KOPT-K1 (cell line): ENCODE data around the gene RET.
A peak's percentile ranks its signal among the peaks of the same experiment; 100 is the strongest.
"Not testable (repeated sequence)": the region's sequence is repeated elsewhere in the genome, so short reads cannot be mapped to it uniquely, and the experiment has no call there.

Source experiments
- H3K27ac ChIP-seq: fragments of 200-600 bp; sonication (generic); 2 replicates; pipeline ENCODE4 v1.5.1; 2016; ENCODE audit warnings: antibody characterized with exemption, mild to moderate bottlenecking, low read depth, low read length; ENCODE audit not compliant: poor library complexity, severe bottlenecking
- H3K36me3 ChIP-seq: fragments of 200-600 bp; sonication (generic); 2 replicates; pipeline ENCODE4 v1.5.1; 2017; ENCODE audit warnings: antibody characterized with exemption, mild to moderate bottlenecking, low read length, moderate library complexity; ENCODE audit not compliant: insufficient read depth
- H3K9me3 ChIP-seq: fragments of 200-600 bp; sonication (generic); 2 replicates; pipeline ENCODE4 v1.5.1; 2017; ENCODE audit warnings: antibody characterized with exemption, low read length, mild to moderate bottlenecking; ENCODE audit not compliant: insufficient read depth, poor library complexity, severe bottlenecking

Gene RET

DNA sequence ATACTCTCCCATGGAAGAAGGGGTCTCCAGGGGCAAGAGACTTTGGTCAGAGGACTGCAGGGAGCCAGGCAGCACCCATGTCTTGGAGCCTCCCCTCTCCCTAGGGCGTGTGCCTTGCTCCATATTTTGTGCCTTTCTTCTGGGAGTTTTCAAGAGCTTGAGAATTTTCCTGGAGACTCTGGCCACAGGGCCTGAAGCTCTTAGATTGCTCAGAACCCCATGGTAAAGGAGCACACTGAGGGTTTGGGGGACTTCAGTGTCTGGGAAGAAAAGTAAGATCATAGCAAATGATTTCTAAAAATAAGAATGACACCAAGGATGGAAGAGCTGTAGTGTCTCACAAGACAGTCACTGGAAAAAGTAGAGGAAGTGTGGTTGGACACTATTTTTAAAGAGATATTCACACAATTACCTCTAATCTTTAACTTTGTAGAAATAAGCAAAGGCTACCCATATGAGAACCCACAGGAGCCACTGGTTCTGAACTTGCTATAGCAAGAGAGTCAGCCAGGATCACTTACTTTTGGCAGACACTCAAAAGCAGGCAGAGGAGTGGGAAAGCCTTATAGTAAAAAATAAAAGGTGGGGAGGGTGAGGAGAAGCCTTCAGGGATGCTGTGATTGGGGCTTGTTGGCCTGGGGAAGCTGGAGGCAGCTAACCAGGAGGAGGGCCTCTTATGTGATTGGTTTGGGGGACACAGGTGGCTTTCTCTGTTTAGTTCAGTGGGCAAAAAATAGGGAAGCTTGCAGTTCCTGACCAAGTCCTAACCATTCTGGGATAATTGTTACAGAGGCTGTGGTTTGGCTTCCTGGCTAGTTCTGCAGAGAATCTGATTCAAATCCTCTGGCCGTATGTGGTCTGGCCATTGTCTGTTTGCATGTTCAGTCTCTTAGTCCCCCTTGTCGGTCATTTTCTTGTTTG is 56.3 kb downstream of the RET start:
- no peaks in the 10 kb centered on the region for H3K36me3 ChIP-seq
- H3K9me3 ChIP-seq, result no peaks in the 10 kb centered on the region
- no peak overlapping the region for H3K27ac ChIP-seq

DNA sequence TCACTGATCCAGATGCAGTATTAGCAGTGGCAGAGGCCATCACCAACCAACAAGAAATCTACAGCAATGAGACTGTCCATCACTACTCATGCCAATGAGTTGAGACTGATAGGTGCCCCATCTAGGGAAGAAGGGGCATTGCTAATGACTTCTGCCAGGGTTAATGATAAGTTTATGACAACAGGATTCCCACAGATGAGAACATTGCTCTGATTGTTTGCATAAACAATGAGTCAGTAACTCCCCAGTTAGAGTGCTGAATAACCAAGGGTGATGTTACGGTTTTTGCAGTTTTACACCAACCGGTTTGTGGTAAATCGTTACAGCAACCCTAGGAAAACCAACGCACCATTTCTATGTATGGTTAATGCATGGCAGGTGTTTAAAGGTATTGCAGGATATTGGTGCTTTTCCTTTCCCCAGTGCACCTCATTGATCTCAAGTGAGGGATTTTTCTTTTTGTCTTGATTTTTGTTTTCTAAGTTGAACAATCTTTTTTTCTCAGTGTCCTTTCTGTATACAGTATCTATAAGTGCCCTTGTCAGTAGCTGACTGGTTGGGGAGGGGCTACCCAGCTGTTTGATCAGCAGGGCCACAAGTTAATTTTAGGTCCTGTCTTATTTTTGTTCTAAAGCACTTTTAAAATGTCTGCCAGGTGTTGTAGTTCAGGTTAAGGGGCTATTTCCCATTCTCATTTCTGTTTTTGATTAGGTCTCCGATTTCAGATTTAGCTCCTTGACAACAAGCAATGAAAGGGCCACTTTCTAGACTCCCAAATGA is 57.4 kb downstream of the RET start:
- no peaks in the 10 kb centered on the region for H3K9me3 ChIP-seq
- no peaks in the 10 kb centered on the region for H3K36me3 ChIP-seq
- H3K27ac ChIP-seq, result no peak overlapping the region

DNA sequence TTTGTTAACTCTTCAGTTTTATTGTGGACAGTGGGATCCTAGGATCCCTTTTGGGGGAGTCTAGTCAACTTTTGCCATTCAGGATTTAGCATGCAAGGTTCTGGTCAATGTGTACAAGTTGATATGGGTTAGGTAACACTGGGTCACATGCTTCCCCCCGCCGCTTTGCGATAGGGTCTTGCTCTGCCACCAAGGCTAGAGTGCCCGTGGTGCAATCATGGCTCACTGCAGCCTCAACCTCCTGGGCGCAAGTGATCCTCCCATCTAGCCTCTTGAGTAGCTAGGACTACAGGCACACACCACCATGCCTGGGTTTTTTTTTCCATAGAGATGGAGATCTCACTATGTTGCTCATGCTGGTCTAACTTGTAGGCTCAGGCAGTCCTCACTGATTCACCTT is 58.2 kb downstream of the RET start:
- no peaks in the 10 kb centered on the region for H3K36me3 ChIP-seq
- no peak overlapping the region for H3K27ac ChIP-seq
- H3K9me3 ChIP-seq, result no peaks in the 10 kb centered on the region

DNA sequence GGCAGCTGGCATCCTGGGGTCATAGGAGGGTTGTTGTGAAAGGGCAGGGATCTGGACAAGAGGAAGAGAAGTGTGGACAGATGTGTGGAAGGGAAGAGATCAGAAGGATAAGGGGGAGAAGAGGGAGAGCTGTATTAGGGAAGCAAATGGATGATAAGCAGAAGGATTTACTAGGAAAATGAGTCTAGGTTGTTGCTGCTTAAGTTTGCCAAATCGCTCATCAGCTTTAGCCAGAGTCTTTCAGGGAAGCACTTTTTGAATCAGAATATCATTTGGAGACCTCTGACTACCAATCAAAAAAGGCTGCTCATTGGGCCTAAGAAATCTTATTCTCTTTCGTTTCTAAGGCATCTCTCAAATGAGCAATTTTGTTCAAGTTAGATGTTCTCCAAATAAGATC is 58.8 kb downstream of the RET start:
- Histone ChIP-seq H3K27ac (no peak overlapping the region), H3K9me3 (no peaks in the 10 kb centered on the region), H3K36me3 (no peaks in the 10 kb centered on the region)

DNA sequence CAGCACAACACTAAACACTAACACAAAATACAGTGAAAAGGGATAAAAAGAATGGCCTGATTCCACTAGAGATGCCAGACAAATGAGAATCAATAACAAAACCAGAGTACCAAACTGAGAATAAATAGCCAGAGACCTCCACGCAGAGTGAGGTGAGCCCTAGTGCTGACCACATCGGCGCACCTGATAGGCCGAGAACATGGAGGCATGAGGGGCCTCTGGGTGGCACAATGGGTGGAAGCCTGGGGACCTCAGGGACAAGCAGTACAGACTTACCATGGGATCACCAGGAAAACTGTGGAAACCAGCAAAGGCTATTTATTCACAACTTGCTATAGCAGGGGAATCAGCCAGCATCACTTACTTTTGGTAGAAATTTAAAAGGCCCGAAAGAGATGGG is 59.6 kb downstream of the RET start:
- H3K27ac ChIP-seq, result no peak overlapping the region
- no peaks in the 10 kb centered on the region for H3K9me3 ChIP-seq
- no peaks in the 10 kb centered on the region for H3K36me3 ChIP-seq

DNA sequence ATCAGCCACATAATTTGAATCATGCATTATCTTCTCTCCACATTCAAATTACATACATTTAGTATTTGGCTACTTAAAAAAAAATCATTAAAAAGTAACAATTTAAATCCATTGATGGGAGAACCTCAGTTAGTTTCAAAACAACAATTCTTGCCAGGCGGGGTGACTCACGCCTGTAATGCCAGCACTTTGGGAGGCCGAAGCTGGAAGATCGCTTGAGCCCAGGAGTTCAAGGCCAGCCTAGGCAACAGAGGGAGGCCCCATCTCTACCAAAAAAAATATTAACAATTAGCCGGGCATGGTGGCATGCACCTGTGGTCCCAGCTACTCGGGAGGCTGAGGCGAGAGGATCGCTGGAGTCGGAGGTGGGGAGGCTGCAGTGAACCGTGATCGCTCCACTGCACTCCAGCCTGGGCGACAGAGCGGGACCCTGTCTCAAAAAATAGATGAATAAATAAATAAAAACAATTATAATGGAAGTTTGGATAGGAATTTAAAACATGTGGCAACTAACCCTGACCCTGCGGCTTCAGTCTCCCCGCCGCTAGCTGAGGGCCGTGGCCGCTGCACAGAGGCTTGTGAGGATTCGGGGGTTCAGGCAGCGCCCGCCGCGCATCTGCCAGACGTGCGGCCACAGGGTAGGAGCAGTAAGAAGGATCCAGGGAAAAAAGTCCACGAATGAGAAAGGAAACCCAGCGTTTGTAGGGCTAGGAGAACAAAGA is 60.3 kb downstream of the RET start:
- Histone ChIP-seq H3K9me3 (no peaks in the 10 kb centered on the region), H3K36me3 (no peaks in the 10 kb centered on the region), H3K27ac (peak overlapping the region; percentile 93)

DNA sequence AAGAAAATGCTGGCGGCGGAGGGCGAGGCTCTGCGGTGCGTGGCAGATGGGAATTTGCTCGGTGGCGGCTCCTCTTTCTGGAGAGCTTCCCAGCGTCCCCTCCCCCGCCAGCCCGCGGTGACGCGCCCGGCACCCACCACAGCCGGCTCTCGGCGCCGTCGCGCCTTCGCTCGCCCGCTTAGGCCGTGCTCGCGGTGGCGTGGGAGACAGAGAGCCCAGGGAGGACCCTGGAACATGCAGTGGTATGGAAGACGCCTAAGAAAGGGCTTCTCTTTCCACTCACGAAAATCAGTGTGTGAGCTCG is 60.8 kb downstream of the RET start:
- Histone ChIP-seq H3K9me3 (no peaks in the 10 kb centered on the region), H3K36me3 (no peaks in the 10 kb centered on the region), H3K27ac (peak overlapping the region; percentile 93)

DNA sequence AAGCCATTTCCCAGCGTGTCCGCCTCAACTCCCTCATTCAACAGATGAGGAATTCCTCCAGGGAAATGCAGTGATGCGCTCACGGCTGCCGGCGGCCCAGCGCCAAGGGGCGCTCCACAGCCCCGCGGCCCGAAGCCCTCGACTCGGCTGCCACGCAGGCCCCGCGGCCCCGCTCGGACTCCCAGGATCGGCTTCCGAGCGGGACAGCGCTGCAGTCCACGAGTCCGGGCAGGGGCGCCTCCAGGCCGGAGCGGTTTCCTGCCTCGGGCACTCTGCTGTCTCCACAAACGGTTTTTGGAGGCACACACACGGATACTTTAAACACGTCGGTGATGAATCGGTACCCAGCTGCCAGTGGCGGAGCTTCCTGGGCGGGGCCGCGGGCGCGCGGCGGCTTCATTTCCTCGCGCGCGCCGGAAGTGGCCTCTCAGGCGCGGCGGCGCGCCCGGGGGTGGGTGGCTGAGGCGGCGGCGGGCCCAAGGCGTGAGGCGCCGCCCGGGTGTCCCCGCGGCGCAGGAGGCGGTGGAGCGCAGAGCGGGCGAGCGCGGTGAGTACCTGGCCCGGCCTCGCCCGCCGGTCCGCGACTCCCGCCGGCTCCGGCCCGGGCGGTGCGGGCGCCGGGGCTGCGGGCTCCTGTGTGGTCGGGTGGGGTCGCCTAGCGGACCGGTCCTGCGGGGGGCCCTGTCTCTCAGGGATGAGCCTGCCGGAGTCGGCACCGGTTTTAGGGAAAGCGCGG is 61.3 kb downstream of the RET start, which contains the start of gene CSGALNACT2:
CSGALNACT2 (plus strand) TSS at position 425 of the 736 bp plus-strand sequence. CDS start 16,705 bp downstream, outside the sequence.
- H3K27ac ChIP-seq, result peak within 1 kb of the TSS; percentile 93
- no peaks in the 10 kb centered on the region for H3K36me3 ChIP-seq
- H3K9me3 ChIP-seq, result no peaks in the 10 kb centered on the region

DNA sequence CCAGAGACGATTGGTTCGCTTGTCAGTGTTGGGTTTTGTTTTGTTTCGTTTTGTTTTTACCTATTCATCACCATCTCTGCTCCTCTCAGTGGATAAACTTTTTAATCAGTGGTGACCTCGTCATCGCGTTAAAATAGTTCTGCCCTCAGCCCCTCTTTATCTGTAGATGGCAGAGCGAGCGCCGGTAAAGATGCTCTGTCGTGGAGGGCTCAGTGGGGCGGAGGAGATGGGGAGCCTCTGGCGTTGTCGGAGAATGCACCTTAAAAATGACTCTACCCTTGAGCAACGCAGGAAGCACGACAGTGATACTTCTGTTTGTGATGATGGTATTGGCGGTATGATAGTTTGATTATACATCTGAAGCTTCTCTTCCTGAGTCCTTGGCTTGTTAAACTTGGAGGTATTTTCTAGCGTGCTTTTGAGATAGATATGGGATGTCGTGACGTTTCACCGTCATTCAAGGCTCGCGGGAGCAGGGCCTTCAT is 61.9 kb downstream of the RET start:
- peak overlapping the region; percentile 93 for H3K27ac ChIP-seq
- H3K9me3 ChIP-seq, result no peaks in the 10 kb centered on the region
- H3K36me3 ChIP-seq, result no peaks in the 10 kb centered on the region

DNA sequence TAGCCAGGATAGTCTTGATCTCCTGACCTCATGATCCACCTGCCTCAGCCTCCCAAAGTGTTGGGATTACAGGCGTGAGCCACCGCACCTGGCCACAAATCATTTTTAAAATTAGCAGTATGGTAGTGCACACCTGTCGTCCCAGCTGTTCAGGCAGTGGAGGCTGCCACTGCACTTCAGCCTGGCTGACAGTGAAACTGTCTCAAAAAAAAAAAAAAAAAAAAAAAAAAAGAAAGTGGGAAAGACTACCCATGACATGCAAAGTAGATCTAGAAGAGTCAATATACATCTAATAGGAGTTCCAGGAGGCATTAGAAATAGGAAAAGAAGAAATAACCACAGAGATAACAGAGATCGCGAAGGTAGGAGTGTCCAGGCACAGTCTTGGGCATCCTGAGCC is 64.6 kb downstream of the RET start:
- Histone ChIP-seq H3K36me3 (no peaks in the 10 kb centered on the region), H3K9me3 (no peaks in the 10 kb centered on the region), H3K27ac (no peak overlapping the region)

DNA sequence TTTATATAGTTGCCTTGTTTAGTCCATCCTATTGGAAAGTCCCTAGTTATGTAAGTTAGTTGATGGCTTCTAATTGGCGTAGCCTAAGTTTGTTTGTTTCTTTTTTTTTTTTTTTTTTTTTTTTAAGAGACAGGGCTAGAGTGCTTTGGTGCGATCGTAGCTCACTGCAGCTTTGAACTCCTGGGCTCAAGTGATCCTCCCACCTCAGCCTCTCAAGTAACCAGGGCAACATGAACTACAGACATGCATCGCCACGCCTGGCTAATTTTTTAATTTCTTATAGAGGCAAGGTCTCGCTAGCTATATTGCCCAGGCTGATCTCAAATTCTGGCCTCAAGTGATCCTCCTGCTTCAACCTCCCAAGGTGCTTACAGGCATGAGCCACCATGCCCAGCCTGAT is 68.4 kb downstream of the RET start:
- Histone ChIP-seq H3K27ac (no peak overlapping the region), H3K36me3 (no peaks in the 10 kb centered on the region), H3K9me3 (peaks cover 25% of the 10 kb centered on the region)

DNA sequence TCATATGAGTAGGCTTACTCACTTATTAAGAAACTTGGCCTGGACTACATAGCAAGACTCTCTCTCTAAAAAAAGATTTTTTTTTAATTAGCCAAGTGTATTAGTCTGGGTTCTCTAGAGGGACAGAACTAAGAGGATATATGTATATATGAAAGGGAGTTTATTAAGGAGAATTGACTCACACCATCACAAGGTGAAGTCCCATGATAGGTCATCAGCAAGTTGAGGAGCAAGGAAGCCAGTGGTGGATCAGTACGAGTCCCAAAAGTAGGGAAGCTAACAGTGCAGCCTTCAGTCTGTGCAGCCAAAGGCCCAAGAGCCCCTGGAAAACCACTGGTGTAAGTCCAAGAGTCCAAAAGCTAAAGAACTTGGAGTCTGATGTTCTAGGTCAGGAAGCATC is 69.1 kb downstream of the RET start:
- not testable (repeated sequence) for H3K36me3 ChIP-seq, H3K27ac ChIP-seq
- H3K9me3 ChIP-seq, result peaks cover 29% of the 10 kb centered on the region

DNA sequence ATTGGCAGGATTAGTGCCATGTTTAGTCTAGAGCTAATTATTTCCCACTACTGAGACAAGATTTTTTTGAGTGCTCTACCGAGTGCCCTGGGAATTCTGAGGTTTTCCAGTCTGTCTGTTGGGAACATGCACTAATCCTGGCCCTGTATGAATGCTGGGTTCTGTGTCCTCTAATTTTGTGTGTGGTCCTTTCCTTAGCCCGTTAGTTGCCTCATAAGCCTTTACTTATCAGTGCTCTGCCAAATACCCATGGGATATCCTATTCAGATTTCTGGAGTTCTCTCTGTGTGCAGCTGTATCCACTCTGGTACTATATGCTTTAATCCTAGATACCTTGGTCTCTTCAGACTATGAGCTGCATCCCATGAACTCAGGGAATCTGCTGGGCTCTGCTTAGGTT is 74.5 kb downstream of the RET start:
- no peak overlapping the region for H3K27ac ChIP-seq
- no peaks in the 10 kb centered on the region for H3K36me3 ChIP-seq
- H3K9me3 ChIP-seq, result peaks cover 29% of the 10 kb centered on the region

DNA sequence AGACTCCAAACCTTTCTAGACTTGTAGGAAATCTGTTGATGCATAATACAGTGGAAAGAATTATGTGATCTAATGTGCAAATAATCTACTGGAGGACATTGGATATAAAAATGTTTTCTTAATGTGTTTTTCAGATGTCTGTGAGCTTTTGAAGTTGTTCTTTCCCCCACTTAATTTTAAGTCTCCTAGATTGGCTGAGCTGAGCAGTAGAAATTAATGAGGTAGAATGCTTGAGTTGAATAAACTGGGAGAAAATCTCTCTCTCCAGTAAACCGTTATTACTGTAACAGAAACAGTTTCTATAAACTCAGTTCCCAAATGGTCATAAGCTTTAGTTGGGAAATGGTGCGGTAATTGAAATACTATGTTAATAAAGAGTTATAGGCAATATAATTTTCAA is 77.0 kb downstream of the RET start:
- H3K36me3 ChIP-seq, result no peaks in the 10 kb centered on the region
- peaks cover 18% of the 10 kb centered on the region for H3K9me3 ChIP-seq
- no peak overlapping the region for H3K27ac ChIP-seq
